K562 (cell line): ENCODE results near the gene ELP1. TPM values are rescaled to one million over a fixed set of nuclear protein-coding genes. Genes with fewer than 3 reads are reported as not detected.

ENCODE experiments used
- ATAC-seq: fragments of 200-7000 bp; cut with Tn5 transposase; 3 replicates; pipeline ENCODE4 v1.9.1; 2020; ENCODE audit warnings: moderate library complexity
- BruUV-seq: library from RNA; stranded (reverse); fragments of 400-500 nt; replicated peaks from 2 replicates; lab custom pipeline; 2021; lab: Mats Ljungman, UMichigan
- CTCF ChIA-PET: fragments of 300-600 bp; formaldehyde crosslinking; extraction: SDS; loops from one replicate; lab custom pipeline; 2021; ENCODE audit warnings: low intra/inter-chr PET ratio; lab: Yijun Ruan, JAX
- POLR2A ChIA-PET: fragments of 300-600, 350-650 bp; sonication (Branson Sonifier 250); formaldehyde crosslinking; extraction: SDS; loops from one replicate; lab custom pipeline; 2021; ENCODE audit warnings: antibody characterized with exemption, inconsistent platforms; lab: Yijun Ruan, JAX
- DNase-seq, 4 experiments: peaks; one replicate each; pipeline versions ENCODE4 v3.0.0 to v3.0.0-alpha.2; 2011 to 2018; ENCODE audit warnings: low spot score in 3 of 4, mixed read lengths in 3 of 4; ENCODE audit errors: extremely low read depth in 1 of 4
- FAIRE-seq: peaks from 2 replicates; lab custom pipeline; 2011; peaks lifted over from hg19 to GRCh38; lab: Jason Lieb, UNC
- H2AFZ ChIP-seq: 2 replicates; pipeline ENCODE4 v1.6.0; 2011; ENCODE audit warnings: low read depth, low read length, control low read depth, inconsistent platforms
- H3K27ac ChIP-seq: fragments of 200-600 bp; 3 replicates; pipeline ENCODE4 v1.8.0; 2011; ENCODE audit warnings: low read depth, mild to moderate bottlenecking, control low read depth, inconsistent platforms, low read length, moderate library complexity, mixed read lengths; ENCODE audit errors: extremely low read depth
- H3K27me3 ChIP-seq, 2 experiments: fragments of 300-600 bp in 1 of 2; 2 replicates in 1 of 2; 3 replicates in 1 of 2; pipeline versions ENCODE4 v1.6.0 to v1.8.0; 2011; ENCODE audit warnings: inconsistent platforms in 2 of 2, low read length in 2 of 2, mild to moderate bottlenecking in 1 of 2, mixed read lengths in 1 of 2, moderate library complexity in 1 of 2; ENCODE audit not compliant: control insufficient read depth in 2 of 2, insufficient read depth in 2 of 2
- H3K36me3 ChIP-seq: fragments of 300-600 bp; 3 replicates; pipeline ENCODE4 v1.8.0; 2011; ENCODE audit warnings: mild to moderate bottlenecking, low read length, inconsistent platforms; ENCODE audit not compliant: control insufficient read depth, insufficient read depth
- H3K4me1 ChIP-seq, 2 experiments: fragments of 200-600 bp in 1 of 2; replicated peaks in 1 of 2; 2 replicates in 1 of 2; 3 replicates in 1 of 2; pipeline versions ENCODE4 v1.5.1 to v1.8.0; 2011; ENCODE audit warnings: inconsistent platforms in 2 of 2, low read length in 2 of 2, mild to moderate bottlenecking in 1 of 2, mixed read lengths in 1 of 2, moderate library complexity in 1 of 2; ENCODE audit not compliant: control insufficient read depth in 2 of 2, insufficient read depth in 2 of 2
- H3K4me2 ChIP-seq: 2 replicates; pipeline ENCODE4 v1.6.1; 2011; ENCODE audit warnings: low read length, control low read depth, inconsistent platforms, mixed read lengths; ENCODE audit not compliant: insufficient read depth
- H3K4me3 ChIP-seq: fragments of 200-600 bp; sonication (generic), shearing (Covaris generic); 2 replicates; pipeline ENCODE4 v1.5.1; 2016; ENCODE audit warnings: control low read depth, inconsistent platforms
- H3K79me2 ChIP-seq: fragments of 200-600 bp; 3 replicates; pipeline ENCODE4 v1.8.0; 2011; ENCODE audit warnings: low read length, inconsistent platforms; ENCODE audit not compliant: control insufficient read depth, insufficient read depth
- H3K9ac ChIP-seq, 2 experiments: 2 replicates each; pipeline versions ENCODE4 v1.6.0 to v1.6.1; 2011; ENCODE audit warnings: low read depth in 2 of 2, low read length in 2 of 2, control low read depth in 1 of 2, inconsistent platforms in 1 of 2, mild to moderate bottlenecking in 1 of 2, mixed read lengths in 1 of 2; ENCODE audit not compliant: insufficient read depth in 1 of 2
- H3K9me1 ChIP-seq: one replicate; pipeline ENCODE4 v1.6.0; 2011; ENCODE audit warnings: inconsistent platforms, mild to moderate bottlenecking, low read length, moderate library complexity; ENCODE audit not compliant: control insufficient read depth, insufficient read depth
- H3K9me3 ChIP-seq: replicated peaks from 2 replicates; pipeline ENCODE4 v1.5.1; 2011; ENCODE audit warnings: low read depth, low read length, inconsistent platforms; ENCODE audit not compliant: control insufficient read depth, insufficient read depth
- H4K20me1 ChIP-seq: replicated peaks from 2 replicates; pipeline ENCODE4 v1.6.1; 2011; ENCODE audit warnings: low read length, inconsistent platforms, mixed read lengths; ENCODE audit not compliant: control insufficient read depth, insufficient read depth
- ATF7 ChIP-seq: fragments of 450-650 bp; IDR thresholded peaks from 2 replicates; pipeline ENCODE4 v1.7.1; 2014; ENCODE audit warnings: mild to moderate bottlenecking, moderate library complexity
- CREM ChIP-seq: IDR thresholded peaks from 2 replicates; pipeline ENCODE4 v1.6.1; 2014; ENCODE audit warnings: antibody characterized with exemption, low read depth
- FOSL1 ChIP-seq: fragments of 200-800 bp; sonication (Bioruptor generic); conservative IDR thresholded peaks from 2 replicates; pipeline ENCODE4 v1.6.1; 2016; ENCODE audit warnings: missing genetic modification characterization, missing compliant biosample characterization
- HDAC3 ChIP-seq: fragments of 450-650 bp; IDR thresholded peaks from 2 replicates; pipeline ENCODE4 v1.6.1; 2018; ENCODE audit warnings: borderline replicate concordance, mild to moderate bottlenecking, moderate library complexity; ENCODE audit not compliant: partially characterized antibody
- JUND ChIP-seq, 2 experiments: IDR thresholded peaks; 2 replicates in 1 of 2; 3 replicates in 1 of 2; pipeline ENCODE4 v1.6.1; 2011; ENCODE audit warnings: borderline replicate concordance in 2 of 2, low read depth in 2 of 2, low read length in 2 of 2, improper control_type of control experiment in 1 of 2, missing biosample characterization in 1 of 2, missing genetic modification characterization in 1 of 2, missing genetic modification reagents in 1 of 2
- MNT ChIP-seq, 2 experiments: fragments of 450-650 bp; conservative IDR thresholded peaks; 2 replicates each; pipeline ENCODE4 v1.6.1; 2017; ENCODE audit warnings: mild to moderate bottlenecking in 2 of 2, moderate library complexity in 2 of 2
- NFIC ChIP-seq: fragments of 450-650 bp; IDR thresholded peaks from 2 replicates; pipeline ENCODE4 v1.6.1; 2017; ENCODE audit warnings: mild to moderate bottlenecking, inconsistent platforms
- NFIX ChIP-seq: fragments of 250-450 bp; sonication (Bioruptor Pico); IDR thresholded peaks from 2 replicates; pipeline ENCODE4 v1.4.0; 2020; ENCODE audit warnings: low read depth, mild to moderate bottlenecking, moderate library complexity
- NRF1 ChIP-seq, 2 experiments: fragments of 450-650 bp; IDR thresholded peaks in 1 of 2; conservative IDR thresholded peaks in 1 of 2; 2 replicates each; pipeline ENCODE4 v1.6.1; 2014; ENCODE audit warnings: mild to moderate bottlenecking in 2 of 2
- POLR2AphosphoS5 ChIP-seq: IDR thresholded peaks from 2 replicates; pipeline ENCODE4 v1.6.1; 2011; ENCODE audit warnings: mild to moderate bottlenecking, low read depth, low read length, moderate library complexity; ENCODE audit not compliant: control insufficient read depth, insufficient read depth
- SMARCA4 ChIP-seq: fragments of 450-650 bp; IDR thresholded peaks from 2 replicates; pipeline ENCODE4 v1.6.1; 2016
- STAT6 ChIP-seq: sonication (generic); formaldehyde crosslinking; IDR thresholded peaks from 2 replicates; pipeline ENCODE4 v1.8.1; 2023; ENCODE audit warnings: mild to moderate bottlenecking, missing genetic modification reagents
- VEZF1 ChIP-seq: fragments of 200-800 bp; sonication (Bioruptor generic); IDR thresholded peaks from 2 replicates; pipeline ENCODE4 v1.6.1; 2017; ENCODE audit warnings: missing genetic modification characterization, missing compliant biosample characterization
- ZNF77 ChIP-seq: fragments of 250-450 bp; sonication (Bioruptor Pico); IDR thresholded peaks from 2 replicates; pipeline ENCODE4 v1.5.0; 2020
- WGBS: fragments of 100-300 bp; shearing (Covaris generic); methylation state at CpG from one replicate; pipeline ENCODE4 v1.1.6; 2016; ENCODE audit warnings: low coverage, mixed read lengths; ENCODE audit not compliant: insufficient coverage; ENCODE audit errors: missing lambda C conversion rate; 5-methylcytosine and 5-hydroxymethylcytosine counted together
- in situ Hi-C: fragments of 300-500 bp; cut with MboI; formaldehyde crosslinking; loops from 4 replicates; pipeline ENCODE4 v1.15.0; 2018; ENCODE audit warnings: inconsistent platforms, mixed read lengths
- intact Hi-C: fragments of 100-400 bp; cut with micrococcal nuclease; formaldehyde crosslinking; loops from 2 replicates; pipeline ENCODE4 v1.14.2; 2022
- polyA plus RNA-seq, 8 experiments: library from polyadenylated mRNA; depleted of rRNA in 4 of 8; stranded (reverse) in 5 of 8; unstranded in 3 of 8; fragments of >200 nt; fragmentation: Nextera tagmentation in 2 of 8; fragmentation: Illumina TruSeq in 1 of 8; extraction: Ambion mirVana in 2 of 8; extraction: Trizol in 1 of 8; gene quantifications; 2 replicates each; pipeline versions ENCODE4 v1.2.1 to v1.2.3, GENCODE V29; 2011 to 2014; ENCODE audit warnings: inconsistent platforms in 1 of 8, missing spikeins in 1 of 8
- total RNA-seq, 7 experiments: library from RNA; depleted of rRNA in 6 of 7; stranded (reverse); fragments of >200 nt in 6 of 7; fragmentation: Illumina TruSeq in 2 of 7; extraction: Trizol in 2 of 7; gene quantifications; 2 replicates each; pipeline versions ENCODE4 v1.2.1 to v1.2.3, GENCODE V29; 2011 to 2021; ENCODE audit warnings: low replicate concordance in 1 of 7

ELP1 gene
- total and polyA plus RNA-seq, 9 of the 15 experiments (the other 6 are each of a cell fraction or from before 2014, with no cell fraction given) = 17.0 to 48.6 (median 39.7) TPM

GRCh38 chr9:108885643-108886348, 48.1 kb downstream of the ELP1 start:
- H4K20me1 ChIP-seq = no peaks in the 10 kb centered on the region
- in situ Hi-C loops = no loop called here
- peaks cover 67% of the 10 kb centered on the region for H3K36me3 ChIP-seq
- no peaks in the 10 kb centered on the region for H3K9me3 ChIP-seq
- WGBS = 44% methylated on average over 1 of the region's 1 CpG
- ChIA-PET POLR2A (interaction anchor here (0.5 to 0.6 kb wide), 3 partner anchors 31 to 1541 kb away, joined by 3 read pairs; no protein-coding TSS in a partner anchor), CTCF (no interaction called here)
- H3K9ac ChIP-seq = 0 out of 4 replicates have a peak overlapping the region, but pooled peaks of 1 of the 2 experiments have one; percentile 18
- FAIRE-seq = peak; percentile 85
- H3K4me3 ChIP-seq = no peak overlapping the region
- peak overlapping the region; percentile 50; the same call in 2 of the 3 replicates for H3K27ac ChIP-seq
- H3K79me2 ChIP-seq = no peaks in the 10 kb centered on the region
- peak; percentile 48 to 88 (median 66) for DNase-seq
- no peaks in the 10 kb centered on the region for H3K27me3 ChIP-seq
- H2AFZ ChIP-seq = no peak overlapping the region
- intact Hi-C loops = loop anchor here (5.0 to 10.0 kb wide), 3 partner anchors 67 to 439 kb away; partner anchors contain the start of gene EPB41L4B
- peak; percentile 92 for ATAC-seq
- no peaks in the 10 kb centered on the region for H3K9me1 ChIP-seq
- peak overlapping the region; percentile 5; the same call in 1 of the 2 replicates for H3K4me2 ChIP-seq
- H3K4me1 ChIP-seq = peaks cover 3 to 10% of the 10 kb centered on the region in 2 experiments; a peak in 1 of 5 replicates
- BruUV-seq = no TSS peak
- TF ChIP-seq NFIC (peak; percentile 99), CREM (peak; percentile 15; the same call in 1 of the 2 replicates), FOSL1 (peak; percentile 76), NRF1 (conservative IDR thresholded peaks at IDR 0.05 in 1 of 2, IDR thresholded peaks at IDR 0.05 in 1 of 2) (0 out of 4 replicates have a peak, but pooled peaks of 1 of the 2 experiments have one; percentile 15), ZNF77 (no peak), STAT6 (CRISPR knock-in tag) (no peak), JUND (IDR thresholded peaks at IDR 0.05; ENCODE audit: borderline replicate concordance, low read depth, low read length) (no peak), JUND (tag; IDR thresholded peaks at IDR 0.05; ENCODE audit: borderline replicate concordance, low read depth, low read length) (peak; percentile 37; the same call in 2 of the 3 replicates), NFIX (CRISPR knock-in tag) (peak; percentile 85), SMARCA4 (0 out of 2 replicates have a peak, but pooled peaks have one; percentile 13), VEZF1 (CRISPR knock-in tag) (peak; percentile 51), MNT (conservative IDR thresholded peaks at IDR 0.05) (0 out of 4 replicates have a peak, but pooled peaks of 1 of the 2 experiments have one; percentile 31), HDAC3 (no peak), POLR2AphosphoS5 (0 out of 2 replicates have a peak, but pooled peaks have one; percentile 16), ATF7 (0 out of 2 replicates have a peak, but pooled peaks have one; percentile 17)
